Right lobe of liver (tissue), 4 donors: ENCODE data around the gene IL5RA.

Experiments
- CTCF ChIP-seq, 4 donors: fragments of 200-600 bp in 3 of 4; fragments of 450-650 bp in 1 of 4; IDR thresholded peaks; one replicate each; pipeline versions ENCODE4 v1.5.1 to v1.8.0; 2016 to 2022; ENCODE audit warnings: antibody characterized with exemption in 4 of 4, mild to moderate bottlenecking in 2 of 4
- POLR2A ChIP-seq: fragments of 450-650 bp; IDR thresholded peaks from one replicate; pipeline ENCODE4 v1.6.1; 2017; ENCODE audit warnings: antibody characterized with exemption, mild to moderate bottlenecking
- donor health status: DM: no; HTN: no; CAD: no.
- donor health status: DM: no; HTN: no; CAD: no.
- donor health status: DM: no; HTN: yes; CAD: no.

GRCh38 chr3:3071136-3071535 is 39.0 kb downstream of the IL5RA start:
- TF ChIP-seq CTCF (IDR thresholded peaks at IDR 0.05) (no peak), POLR2A (no peak)
